ENCODE measurements around the gene POLR2H. TPM values are rescaled to one million over a fixed set of nuclear protein-coding genes. Genes with fewer than 3 reads are reported as not detected.

POLR2H gene
- total RNA-seq, 1 experiment from 2014 or later: 101 TPM

DNA sequence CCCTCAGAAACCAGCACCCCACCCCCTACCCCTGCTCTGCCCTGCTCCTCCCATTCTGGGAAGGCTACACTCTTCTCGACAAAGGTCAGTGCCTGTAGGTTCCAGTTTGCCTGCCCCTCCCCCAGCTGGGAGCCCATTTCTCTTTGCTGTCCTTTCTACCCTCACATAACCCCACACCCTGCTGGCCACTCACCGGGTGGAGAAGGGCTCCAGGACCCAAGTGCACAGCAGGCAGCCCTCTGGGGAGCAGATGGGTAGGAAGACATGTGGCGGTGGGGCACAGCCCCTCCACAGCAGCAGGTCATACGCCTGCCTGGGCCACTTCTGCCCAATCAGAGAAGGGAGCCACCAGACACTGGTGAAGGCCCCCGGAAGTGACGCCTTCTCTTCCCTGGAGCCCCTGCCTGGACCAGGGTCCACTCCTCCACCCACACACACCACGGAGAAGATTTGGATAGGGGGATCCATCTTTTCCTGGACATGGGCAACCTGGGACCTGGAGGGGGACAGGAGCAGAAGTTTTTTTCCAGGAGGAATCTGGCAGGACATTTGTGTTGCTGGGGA is 16.5 kb downstream of the POLR2H start, which contains the start of gene THPO:
Gene THPO, minus strand, starts transcription at position 326 of the 564 bp plus-strand sequence. CDS start 1,948 bp downstream, outside the sequence.
- no peak within 1 kb of the TSS for H3K4me3 ChIP-seq
- no peak for DNase-seq (ENCODE audit: low read depth in 1 of 2, low spot score in 2 of 2)
- no peaks in the 10 kb centered on the region for H3K36me3 ChIP-seq
- peaks cover 6% of the 10 kb centered on the region for H3K4me1 ChIP-seq (replicated peaks)
- peaks cover 6% of the 10 kb centered on the region for H3K27me3 ChIP-seq (replicated peaks)
- H3K27ac ChIP-seq: no peak within 1 kb of the TSS
- no peaks in the 10 kb centered on the region for H3K9me3 ChIP-seq (replicated peaks)

DNA sequence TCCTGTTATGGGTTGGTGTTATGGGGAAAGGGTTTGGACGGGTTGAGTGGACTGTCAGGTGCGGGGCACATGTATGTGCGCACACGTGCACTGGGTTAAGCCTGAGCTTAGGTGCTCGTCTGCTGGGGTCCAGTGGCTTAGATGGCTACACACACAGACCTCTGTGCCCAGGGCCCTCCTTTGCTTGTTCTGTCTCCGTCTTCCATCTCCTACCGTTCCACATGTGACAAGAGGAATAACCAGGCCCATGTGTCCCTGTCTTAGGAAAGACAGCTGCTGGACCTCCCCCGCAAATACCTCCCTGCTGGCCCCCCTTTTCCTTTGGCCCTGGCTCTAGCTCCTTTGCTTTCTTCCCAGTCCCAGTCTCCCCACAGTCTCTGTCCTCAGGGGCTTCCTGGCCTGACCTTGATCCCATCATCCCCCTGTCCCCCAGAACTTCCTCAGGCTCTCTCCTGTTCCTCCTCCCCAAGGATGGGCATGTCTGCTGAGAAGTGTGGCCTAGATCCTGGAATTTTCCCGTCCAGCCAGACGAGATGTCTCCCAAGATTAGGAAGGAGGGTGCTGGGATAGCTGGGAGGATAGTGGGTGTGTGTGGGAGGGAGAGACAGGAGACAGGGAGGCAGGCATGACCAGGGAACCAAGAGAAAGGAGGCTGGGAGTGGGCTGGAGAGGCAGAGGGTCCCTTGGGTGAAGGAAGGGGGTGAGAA is 17.3 kb downstream of the POLR2H start:
- Histone ChIP-seq H3K27ac (no peak overlapping the region), H3K9me3 (replicated peaks) (no peaks in the 10 kb centered on the region), H3K4me3 (no peak overlapping the region), H3K4me1 (replicated peaks) (peaks cover 6% of the 10 kb centered on the region), H3K36me3 (no peaks in the 10 kb centered on the region), H3K27me3 (replicated peaks) (peaks cover 6% of the 10 kb centered on the region)
- DNase-seq (ENCODE audit: low read depth in 1 of 2, low spot score in 2 of 2): no peak

DNA sequence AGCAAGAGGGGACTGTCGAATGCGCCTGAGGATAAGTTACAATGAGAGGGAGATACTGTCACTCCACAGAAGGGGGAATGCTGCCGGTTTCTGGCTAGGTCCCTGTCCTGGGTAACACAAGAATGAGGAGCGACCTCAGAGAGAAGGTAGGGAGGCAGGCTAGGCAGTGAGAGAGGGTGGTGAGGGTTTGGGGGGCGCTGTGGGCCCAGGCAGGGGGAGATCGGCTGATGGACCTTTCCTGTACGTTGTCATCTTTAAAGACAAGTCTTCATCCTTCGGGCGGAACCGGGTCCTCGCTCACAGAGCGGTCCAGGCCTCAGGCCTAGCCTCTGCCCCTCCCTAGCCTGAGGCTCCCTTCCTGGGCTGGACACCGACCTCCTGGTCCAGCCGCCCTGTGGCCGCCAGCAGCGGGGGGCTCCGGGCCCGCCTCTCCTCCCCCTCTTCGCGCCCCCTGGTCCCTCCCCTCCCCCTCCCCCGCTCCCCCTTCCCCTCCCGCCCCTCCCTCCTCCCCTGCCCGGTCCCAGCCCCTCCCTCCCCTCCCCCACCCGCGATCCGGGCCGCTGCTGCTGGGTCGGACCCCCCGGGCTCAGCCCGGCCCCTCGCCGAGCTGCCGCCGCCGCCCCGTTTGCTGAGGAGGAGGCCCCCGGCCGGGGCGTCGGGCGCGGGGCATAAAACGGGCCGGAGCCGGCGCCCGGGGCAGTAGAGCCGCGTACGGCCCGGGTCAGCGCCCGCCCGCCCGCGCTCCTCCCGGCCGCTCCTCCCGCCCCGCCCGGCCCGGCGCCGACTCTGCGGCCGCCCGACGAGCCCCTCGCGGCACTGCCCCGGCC is 18.1 kb downstream of the POLR2H start, which contains the start of gene CHRD:
Gene CHRD, plus strand, starts transcription at position 697 of the 827 bp plus-strand sequence. CDS start 265 bp downstream, outside the sequence.
- H3K27me3 ChIP-seq (replicated peaks): peaks cover 6% of the 10 kb centered on the region
- H3K4me3 ChIP-seq: peak within 1 kb of the TSS; percentile 33
- no peaks in the 10 kb centered on the region for H3K9me3 ChIP-seq (replicated peaks)
- peaks cover 6% of the 10 kb centered on the region for H3K4me1 ChIP-seq (replicated peaks)
- no peak for DNase-seq (ENCODE audit: low read depth in 1 of 2, low spot score in 2 of 2)
- no peaks in the 10 kb centered on the region for H3K36me3 ChIP-seq
- no peak within 1 kb of the TSS for H3K27ac ChIP-seq

DNA sequence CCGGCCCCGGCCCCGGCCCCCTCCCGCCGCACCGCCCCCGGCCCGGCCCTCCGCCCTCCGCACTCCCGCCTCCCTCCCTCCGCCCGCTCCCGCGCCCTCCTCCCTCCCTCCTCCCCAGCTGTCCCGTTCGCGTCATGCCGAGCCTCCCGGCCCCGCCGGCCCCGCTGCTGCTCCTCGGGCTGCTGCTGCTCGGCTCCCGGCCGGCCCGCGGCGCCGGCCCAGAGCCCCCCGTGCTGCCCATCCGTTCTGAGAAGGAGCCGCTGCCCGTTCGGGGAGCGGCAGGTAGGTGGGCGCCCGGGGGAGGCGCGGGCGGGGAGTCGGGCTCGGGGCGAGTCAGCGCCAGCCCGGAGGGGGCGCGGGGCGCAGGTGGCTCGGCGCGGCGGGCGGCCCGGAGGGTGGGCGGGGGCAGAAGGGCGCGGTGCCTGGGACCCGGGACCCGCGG is 18.7 kb downstream of the POLR2H start:
- no peaks in the 10 kb centered on the region for H3K36me3 ChIP-seq
- H3K4me3 ChIP-seq: peak overlapping the region; percentile 33
- H3K9me3 ChIP-seq (replicated peaks): no peaks in the 10 kb centered on the region
- H3K27me3 ChIP-seq (replicated peaks): peaks cover 6% of the 10 kb centered on the region
- peak in 1 of 2 experiments; percentile 57 for DNase-seq (ENCODE audit: low read depth in 1 of 2, low spot score in 2 of 2)
- peaks cover 6% of the 10 kb centered on the region for H3K4me1 ChIP-seq (replicated peaks)
- H3K27ac ChIP-seq: no peak overlapping the region

DNA sequence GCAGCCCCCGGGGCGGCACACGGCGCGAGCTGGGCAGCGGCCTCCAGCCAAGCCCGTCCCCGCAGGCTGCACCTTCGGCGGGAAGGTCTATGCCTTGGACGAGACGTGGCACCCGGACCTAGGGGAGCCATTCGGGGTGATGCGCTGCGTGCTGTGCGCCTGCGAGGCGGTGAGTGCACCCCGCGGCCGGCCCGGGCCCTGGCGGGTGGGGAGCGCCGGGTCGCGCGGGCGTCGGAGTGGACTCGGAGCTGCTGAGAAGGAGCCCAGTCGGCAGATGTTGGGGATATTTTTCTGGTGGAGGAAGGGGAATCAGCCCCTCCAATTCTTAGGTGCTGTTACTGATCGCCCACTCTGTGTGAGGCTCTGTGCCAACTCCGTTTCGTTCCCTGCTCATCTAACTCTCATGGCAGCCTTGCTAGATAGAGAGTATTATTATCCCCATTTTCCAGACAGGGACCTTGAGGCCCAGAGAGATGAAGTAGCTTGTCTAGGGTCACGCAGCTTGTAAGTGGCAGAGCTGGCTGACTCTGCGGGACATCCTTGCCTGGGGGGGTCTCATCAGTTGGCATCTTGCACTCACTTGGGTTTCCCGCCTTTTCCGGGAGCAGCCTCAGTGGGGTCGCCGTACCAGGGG is 19.2 kb downstream of the POLR2H start:
- H3K4me1 ChIP-seq (replicated peaks): peaks cover 6% of the 10 kb centered on the region
- no peaks in the 10 kb centered on the region for H3K36me3 ChIP-seq
- DNase-seq (ENCODE audit: low read depth in 1 of 2, low spot score in 2 of 2): no peak
- H3K27me3 ChIP-seq (replicated peaks): peaks cover 6% of the 10 kb centered on the region
- no peak overlapping the region for H3K27ac ChIP-seq
- H3K9me3 ChIP-seq (replicated peaks): no peaks in the 10 kb centered on the region
- H3K4me3 ChIP-seq: peak overlapping the region; percentile 33

DNA sequence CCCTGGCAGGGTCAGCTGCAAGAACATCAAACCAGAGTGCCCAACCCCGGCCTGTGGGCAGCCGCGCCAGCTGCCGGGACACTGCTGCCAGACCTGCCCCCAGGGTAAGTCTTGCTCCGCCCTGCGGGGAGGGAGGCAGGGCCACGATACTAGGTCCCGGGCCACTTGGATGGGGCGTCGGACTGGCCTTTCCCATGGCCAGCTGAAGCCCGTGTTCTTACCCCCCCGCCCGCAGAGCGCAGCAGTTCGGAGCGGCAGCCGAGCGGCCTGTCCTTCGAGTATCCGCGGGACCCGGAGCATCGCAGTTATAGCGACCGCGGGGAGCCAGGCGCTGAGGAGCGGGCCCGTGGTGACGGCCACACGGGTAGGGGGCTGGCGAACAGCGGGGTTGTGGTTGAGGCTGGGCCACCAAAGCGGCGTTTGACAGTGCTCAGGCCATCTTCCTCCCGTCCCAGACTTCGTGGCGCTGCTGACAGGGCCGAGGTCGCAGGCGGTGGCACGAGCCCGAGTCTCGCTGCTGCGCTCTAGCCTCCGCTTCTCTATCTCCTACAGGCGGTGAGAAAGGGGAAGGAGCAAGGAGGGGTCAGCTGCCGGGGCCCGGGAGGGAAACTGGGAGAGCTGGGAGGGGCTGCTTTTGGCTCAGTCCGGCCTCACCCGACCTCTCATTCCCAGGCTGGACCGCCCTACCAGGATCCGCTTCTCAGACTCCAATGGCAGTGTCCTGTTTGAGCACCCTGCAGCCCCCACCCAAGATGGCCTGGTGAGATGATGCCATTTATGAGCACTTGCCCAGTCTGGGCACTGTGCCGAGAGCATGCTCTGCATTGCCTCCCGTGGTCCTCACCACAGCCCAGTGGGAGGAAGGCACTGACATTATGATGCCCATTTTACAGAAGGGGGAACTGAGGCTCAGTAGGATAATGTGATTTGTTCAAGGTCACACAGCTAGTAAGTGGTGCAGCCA is 20.0 kb downstream of the POLR2H start:
- Histone ChIP-seq H3K4me3 (no peak overlapping the region), H3K27ac (no peak overlapping the region), H3K36me3 (no peaks in the 10 kb centered on the region), H3K4me1 (replicated peaks) (peaks cover 6% of the 10 kb centered on the region), H3K9me3 (replicated peaks) (no peaks in the 10 kb centered on the region), H3K27me3 (replicated peaks) (peaks cover 6% of the 10 kb centered on the region)
- no peak for DNase-seq (ENCODE audit: low read depth in 1 of 2, low spot score in 2 of 2)

DNA sequence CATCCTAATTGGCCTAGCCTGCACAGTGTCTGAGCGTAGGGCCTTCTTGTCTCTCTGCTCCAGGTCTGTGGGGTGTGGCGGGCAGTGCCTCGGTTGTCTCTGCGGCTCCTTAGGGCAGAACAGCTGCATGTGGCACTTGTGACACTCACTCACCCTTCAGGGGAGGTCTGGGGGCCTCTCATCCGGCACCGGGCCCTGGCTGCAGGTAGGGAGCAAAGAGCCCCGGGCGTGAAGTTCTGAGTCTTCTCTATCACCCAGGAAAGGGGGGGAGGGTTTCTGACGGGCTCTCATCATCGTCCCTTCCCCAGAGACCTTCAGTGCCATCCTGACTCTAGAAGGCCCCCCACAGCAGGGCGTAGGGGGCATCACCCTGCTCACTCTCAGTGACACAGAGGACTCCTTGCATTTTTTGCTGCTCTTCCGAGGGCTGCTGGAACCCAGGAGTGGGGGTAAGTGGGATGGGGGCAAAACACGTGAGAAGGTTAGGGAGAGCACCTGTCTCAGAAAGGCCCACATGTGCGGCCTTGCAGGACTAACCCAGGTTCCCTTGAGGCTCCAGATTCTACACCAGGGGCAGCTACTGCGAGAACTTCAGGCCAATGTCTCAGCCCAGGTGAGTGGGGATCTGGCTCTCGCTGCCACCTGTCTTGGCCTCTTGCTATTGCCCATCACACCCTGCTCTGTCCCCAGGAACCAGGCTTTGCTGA is 21.0 kb downstream of the POLR2H start:
- no peaks in the 10 kb centered on the region for H3K36me3 ChIP-seq
- no peaks in the 10 kb centered on the region for H3K9me3 ChIP-seq (replicated peaks)
- no peak for DNase-seq (ENCODE audit: low read depth in 1 of 2, low spot score in 2 of 2)
- H3K4me3 ChIP-seq: no peak overlapping the region
- H3K27ac ChIP-seq: no peak overlapping the region
- H3K27me3 ChIP-seq (replicated peaks): peaks cover 6% of the 10 kb centered on the region
- peaks cover 6% of the 10 kb centered on the region for H3K4me1 ChIP-seq (replicated peaks)

DNA sequence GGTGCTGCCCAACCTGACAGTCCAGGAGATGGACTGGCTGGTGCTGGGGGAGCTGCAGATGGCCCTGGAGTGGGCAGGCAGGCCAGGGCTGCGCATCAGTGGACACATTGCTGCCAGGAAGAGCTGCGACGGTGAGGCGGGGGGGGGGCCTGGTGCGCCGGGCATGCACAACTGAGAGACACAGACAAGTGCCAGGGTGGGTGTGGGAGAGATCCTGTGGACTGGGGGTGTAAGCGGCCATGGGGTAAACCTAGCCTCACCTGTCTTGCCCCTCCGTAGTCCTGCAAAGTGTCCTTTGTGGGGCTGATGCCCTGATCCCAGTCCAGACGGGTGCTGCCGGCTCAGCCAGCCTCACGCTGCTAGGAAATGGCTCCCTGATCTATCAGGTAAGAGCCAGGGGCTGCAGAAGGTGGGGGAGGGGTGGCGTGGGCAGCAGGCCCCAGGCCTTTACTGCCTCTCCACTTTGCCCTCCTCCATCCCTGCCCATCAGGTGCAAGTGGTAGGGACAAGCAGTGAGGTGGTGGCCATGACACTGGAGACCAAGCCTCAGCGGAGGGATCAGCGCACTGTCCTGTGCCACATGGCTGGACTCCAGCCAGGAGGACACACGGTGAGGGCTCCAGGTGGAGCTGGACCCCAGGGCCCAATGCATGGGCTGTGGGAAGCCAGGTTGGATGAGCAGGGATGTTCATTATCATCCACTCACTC is 21.7 kb downstream of the POLR2H start:
- H3K4me3 ChIP-seq: no peak overlapping the region
- DNase-seq (ENCODE audit: low read depth in 1 of 2, low spot score in 2 of 2): no peak
- H3K9me3 ChIP-seq (replicated peaks): no peaks in the 10 kb centered on the region
- H3K36me3 ChIP-seq: no peaks in the 10 kb centered on the region
- peaks cover 6% of the 10 kb centered on the region for H3K27me3 ChIP-seq (replicated peaks)
- H3K27ac ChIP-seq: no peak overlapping the region
- peaks cover 6% of the 10 kb centered on the region for H3K4me1 ChIP-seq (replicated peaks)

DNA sequence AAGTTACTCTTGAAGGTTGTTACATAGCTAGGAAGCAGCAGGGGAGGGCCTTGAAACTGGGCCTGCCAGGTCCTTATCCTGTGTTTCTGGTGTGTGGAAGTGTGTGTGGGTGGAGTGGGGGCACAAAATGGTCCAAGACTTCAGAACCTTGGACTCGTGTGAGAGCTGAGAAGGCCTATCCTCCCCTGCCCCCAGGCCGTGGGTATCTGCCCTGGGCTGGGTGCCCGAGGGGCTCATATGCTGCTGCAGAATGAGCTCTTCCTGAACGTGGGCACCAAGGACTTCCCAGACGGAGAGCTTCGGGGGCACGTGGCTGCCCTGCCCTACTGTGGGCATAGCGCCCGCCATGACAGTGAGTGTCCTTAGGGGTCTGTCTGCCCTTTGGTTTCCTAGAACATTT is 22.8 kb downstream of the POLR2H start:
- H3K27me3 ChIP-seq (replicated peaks): peaks cover 6% of the 10 kb centered on the region
- no peaks in the 10 kb centered on the region for H3K36me3 ChIP-seq
- no peaks in the 10 kb centered on the region for H3K9me3 ChIP-seq (replicated peaks)
- peaks cover 6% of the 10 kb centered on the region for H3K4me1 ChIP-seq (replicated peaks)
- H3K4me3 ChIP-seq: no peak overlapping the region
- DNase-seq (ENCODE audit: low read depth in 1 of 2, low spot score in 2 of 2): no peak
- H3K27ac ChIP-seq: no peak overlapping the region

DNA sequence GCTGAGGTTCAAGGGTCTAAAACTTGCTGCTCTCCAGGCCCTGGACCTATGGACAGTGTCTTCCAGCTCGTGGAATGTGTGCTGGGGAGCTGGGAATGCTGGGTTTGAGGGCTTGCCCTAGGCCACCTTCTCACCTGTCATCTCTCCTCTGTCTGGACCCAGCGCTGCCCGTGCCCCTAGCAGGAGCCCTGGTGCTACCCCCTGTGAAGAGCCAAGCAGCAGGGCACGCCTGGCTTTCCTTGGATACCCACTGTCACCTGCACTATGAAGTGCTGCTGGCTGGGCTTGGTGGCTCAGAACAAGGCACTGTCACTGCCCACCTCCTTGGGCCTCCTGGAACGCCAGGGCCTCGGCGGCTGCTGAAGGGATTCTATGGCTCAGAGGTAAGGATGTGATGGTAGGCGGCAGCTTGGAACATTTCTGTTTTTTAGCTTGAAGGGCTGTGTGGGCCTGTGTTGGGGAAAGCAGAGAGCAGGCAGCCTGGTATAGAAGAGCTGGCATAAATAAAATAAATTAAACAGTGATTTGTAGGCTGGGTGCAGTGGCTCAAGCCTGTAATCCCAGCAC is 23.4 kb downstream of the POLR2H start:
- Histone ChIP-seq H3K27ac (no peak overlapping the region), H3K4me1 (replicated peaks) (peaks cover 6% of the 10 kb centered on the region), H3K9me3 (replicated peaks) (no peaks in the 10 kb centered on the region), H3K27me3 (replicated peaks) (peaks cover 6% of the 10 kb centered on the region), H3K4me3 (no peak overlapping the region), H3K36me3 (no peaks in the 10 kb centered on the region)
- DNase-seq (ENCODE audit: low read depth in 1 of 2, low spot score in 2 of 2): no peak

DNA sequence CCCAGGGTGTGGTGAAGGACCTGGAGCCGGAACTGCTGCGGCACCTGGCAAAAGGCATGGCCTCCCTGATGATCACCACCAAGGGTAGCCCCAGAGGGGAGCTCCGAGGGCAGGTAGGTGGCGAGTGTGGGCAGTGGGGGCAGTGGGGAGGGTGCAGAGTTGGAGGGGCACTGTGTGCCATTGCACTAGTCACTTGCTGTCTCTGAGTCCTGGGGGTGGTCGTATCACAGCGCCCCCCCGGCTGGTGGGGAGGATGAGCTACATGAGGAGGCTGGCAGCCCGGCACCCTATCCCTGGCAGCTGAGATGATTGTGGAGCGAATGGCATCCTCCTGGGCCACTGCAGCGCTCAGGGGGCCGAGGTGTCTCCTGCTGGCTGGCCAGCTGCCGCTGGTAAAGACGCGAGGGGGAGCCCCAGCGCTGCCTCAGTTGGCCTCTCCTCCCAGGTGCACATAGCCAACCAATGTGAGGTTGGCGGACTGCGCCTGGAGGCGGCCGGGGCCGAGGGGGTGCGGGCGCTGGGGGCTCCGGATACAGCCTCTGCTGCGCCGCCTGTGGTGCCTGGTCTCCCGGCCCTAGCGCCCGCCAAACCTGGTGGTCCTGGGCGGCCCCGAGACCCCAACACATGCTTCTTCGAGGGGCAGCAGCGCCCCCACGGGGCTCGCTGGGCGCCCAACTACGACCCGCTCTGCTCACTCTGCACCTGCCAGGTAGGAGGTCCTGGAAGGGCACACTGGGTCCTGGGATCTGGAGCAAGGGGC is 24.7 kb downstream of the POLR2H start:
- Histone ChIP-seq H3K27ac (no peak overlapping the region), H3K4me1 (replicated peaks) (no peaks in the 10 kb centered on the region), H3K4me3 (no peak overlapping the region), H3K27me3 (replicated peaks) (no peaks in the 10 kb centered on the region), H3K9me3 (replicated peaks) (no peaks in the 10 kb centered on the region), H3K36me3 (no peaks in the 10 kb centered on the region)
- no peak for DNase-seq (ENCODE audit: low read depth in 1 of 2, low spot score in 2 of 2)

All from SJSA1 (cell line).